ENCODE measurements around the gene CADM2.
"Not testable (repeated sequence)": the region's sequence is repeated elsewhere in the genome, so short reads cannot be mapped to it uniquely, and the experiment has no call there.

The CADM2 gene

DNA sequence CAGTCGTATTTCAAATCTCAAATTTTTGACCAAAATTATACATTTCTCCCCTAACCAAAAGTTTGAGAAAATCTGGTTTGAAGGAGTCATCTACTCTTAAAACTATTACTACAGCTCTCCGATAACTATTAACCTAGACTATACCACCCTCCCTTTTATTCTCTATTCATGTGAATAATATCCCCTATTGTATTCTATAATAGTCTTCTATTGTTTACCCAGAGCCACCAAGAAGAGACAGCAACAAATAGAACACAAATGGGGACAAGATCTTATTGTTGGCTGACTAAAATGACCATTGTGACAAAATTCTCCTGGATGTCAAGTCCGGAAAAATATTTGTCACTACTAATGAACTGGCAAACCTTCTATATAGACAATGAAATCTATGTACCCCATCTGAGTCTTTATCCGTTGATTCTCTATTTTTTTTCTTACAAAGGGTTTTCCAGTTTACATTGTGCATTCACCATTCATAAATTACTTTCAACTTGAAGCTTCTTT lies 618.0 kb downstream of the CADM2 start:
- no peak for DNase-seq

DNA sequence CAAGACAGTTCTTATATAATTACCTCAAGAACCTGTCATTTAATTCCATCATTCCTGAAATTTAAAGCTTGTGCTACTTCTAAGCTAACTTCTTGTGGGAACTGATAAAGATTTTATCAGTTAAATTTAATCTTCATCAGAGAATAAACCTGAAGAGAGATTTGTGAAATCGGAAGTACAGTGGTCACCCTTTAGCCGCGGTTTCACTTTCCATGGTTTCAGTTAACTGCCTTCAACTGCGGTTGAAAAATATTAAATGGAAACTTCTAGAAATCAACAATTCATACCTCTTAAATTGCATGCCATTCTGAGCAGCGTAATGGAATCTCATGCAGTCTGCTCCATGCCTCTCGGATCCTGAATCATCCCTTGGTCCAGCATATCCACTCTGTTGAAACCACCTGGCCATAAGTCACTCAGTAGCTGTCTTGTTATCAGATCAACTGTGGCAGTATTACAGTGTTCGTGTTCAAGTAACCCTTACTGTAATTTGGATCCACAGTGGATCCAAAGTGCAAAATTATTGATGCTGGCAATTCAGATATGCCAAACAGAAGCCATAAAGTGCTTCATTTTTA lies 626.1 kb downstream of the CADM2 start:
- no peak for DNase-seq

DNA sequence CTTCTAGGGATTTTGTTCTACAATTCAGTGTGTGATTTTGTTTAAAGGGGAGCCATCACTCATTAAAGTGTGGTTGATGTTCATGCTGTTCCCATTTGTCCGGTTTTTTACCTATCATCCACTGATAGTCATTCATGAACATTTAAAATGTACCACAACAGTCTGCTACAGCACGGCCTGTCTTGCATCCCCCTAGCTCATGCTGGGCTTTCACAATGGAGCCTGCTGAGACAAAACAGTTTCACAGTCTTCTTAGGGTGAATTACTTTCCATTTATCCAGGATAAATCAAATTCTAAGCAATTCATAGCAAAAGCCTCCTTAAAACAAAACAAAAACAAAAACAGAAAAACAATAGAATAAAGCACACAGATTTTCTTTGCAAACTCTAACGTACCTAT lies 627.2 kb downstream of the CADM2 start:
- DNase-seq: no peak

DNA sequence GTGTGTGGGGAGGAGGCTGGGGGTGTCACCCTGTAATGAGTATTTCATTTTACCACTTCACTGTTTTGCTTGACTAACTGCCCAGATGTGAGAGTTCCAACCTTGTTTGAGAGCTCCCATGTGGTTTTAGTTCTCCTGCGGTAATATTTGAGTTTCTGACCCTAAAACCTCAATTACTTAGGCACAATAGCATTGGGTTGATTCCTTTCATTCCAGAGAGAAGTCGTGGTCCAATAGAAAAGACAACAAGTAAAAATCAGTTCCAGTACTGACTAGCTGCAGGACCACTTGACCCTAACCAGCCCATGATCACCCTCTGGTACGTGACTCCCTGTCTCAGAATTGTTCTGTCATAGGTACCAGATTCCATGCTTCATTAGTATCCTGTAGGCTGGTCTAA lies 630.4 kb downstream of the CADM2 start:
- no peak for DNase-seq

DNA sequence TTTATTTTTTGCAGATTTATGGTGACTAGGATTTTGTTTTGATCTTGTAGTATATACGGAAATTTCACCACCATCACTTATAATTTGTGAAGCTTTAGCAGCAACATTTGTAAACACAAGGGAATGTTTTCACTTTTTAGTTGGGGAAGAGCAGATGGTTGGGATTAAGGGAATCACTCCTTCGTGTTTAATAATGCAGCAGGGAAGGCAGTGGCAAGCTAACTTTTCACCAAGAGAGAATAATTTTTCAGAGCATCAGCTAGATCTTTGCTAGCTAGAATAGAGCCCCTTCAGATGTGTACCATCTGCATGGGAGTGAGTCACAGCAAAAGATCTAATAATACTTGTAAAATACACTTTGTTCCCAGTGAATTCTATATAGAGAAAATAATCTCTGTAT lies 632.7 kb downstream of the CADM2 start:
- DNase-seq: no peak

DNA sequence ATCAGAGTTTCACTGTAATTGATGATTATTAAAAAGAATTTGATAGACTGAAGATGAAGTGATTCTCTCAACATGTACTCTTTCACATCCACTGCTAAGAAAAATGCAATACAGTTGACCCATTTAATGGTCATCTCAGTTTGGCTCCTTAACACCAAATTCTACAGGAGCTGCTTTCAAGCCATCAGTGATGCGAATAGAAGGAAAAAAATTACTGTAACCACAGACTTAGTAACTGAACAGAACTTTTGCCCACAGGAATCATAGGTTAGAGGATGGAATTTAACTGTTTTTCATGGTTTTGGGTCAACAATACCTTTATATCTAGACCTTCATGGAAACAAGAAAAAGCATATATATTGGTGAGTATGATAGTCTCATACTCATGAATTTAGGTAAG lies 633.5 kb downstream of the CADM2 start:
- DNase-seq: no peak

DNA sequence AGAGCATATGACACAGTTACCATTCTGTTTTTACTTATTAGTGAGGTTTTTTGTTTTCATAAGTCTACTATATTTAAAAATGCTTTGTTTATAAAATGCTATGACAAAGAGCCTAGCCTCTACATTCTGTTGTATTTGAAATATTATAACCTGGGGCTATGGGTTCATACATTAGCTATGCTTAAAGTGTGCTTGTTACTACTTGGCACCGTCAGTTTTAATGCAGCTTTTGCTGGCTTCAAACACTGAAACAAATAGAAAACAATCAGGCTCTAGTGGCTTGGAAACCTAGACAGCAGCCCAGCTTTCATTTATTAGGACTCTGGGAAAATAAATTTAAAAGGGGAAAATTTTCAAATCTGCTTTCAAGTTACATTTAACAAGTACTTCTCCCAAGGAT lies 635.9 kb downstream of the CADM2 start:
- no peak for DNase-seq

DNA sequence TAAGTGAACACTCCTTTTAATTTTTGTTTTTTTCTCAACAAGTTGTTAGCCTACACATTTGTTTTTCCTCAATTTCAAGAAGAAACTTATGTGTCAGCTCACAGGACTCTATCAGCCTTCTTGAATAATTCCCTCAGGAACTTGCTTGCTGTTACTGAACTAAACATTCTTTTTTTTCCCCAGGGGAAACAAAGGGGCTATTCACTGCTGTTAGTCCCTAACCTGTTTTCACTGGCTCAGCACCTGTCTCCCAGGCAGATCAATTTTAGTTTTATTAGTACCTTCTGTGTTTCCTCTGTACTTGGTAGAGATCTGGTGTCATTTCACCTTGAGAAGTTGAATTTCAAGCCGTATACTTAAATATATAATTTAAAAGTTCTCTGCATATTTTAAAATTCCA lies 644.6 kb downstream of the CADM2 start:
- no peak for DNase-seq

DNA sequence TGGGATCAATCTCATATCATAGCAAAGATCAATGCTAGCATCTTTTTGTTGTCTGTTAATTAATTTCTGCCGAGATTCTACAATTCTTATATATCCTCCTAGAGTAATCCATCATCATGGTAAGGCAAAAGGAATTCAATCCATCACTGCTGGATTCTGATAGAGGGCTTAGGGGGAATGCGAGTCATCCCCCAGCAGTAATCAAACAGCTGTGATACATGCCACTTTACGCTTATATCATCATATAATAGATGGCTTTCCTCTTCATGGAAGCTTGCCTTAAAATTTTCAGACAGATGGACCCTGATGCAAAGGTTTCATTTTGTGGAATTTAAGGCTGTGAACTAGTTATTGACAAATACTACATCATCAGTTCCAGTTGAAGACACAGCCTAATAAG lies 645.9 kb downstream of the CADM2 start:
- DNase-seq: no peak

DNA sequence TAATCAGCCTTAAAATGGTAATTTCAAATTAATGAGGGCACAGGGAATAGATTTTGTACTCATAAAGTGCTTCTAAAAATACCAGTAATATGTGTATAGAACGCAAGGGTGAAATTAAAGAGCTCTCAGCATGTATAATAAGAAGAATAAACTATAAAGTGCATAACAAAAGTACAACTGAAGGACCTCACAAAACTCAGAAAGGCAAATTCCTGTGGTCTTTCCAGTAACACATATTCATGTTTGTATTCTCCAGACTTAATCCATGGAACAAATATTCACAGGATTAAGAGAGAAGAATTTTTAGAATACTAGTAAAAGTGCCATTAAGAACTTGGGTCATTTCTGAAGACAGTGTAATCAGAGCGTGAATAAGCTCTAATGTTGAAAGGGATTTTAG lies 646.3 kb downstream of the CADM2 start:
- DNase-seq: no peak

DNA sequence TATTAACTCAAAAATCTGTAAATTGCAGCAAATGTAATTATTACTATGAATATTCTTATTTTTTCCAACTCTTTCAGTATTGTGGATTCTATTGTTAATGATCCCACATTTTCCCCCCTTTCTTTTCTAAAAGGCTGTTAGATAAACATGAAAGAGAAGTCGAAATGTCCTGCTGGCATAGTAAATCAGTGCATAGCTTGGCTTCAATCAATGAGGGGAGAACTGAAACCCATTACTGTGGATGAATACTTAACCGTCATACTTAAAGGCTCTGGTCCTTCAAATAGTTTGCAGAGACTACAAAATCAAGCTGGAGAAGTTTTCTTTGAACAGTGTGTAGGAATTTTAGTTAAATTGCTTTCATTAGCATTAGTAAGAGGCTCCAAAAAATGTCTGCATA lies 667.9 kb downstream of the CADM2 start:
- DNase-seq: no peak

DNA sequence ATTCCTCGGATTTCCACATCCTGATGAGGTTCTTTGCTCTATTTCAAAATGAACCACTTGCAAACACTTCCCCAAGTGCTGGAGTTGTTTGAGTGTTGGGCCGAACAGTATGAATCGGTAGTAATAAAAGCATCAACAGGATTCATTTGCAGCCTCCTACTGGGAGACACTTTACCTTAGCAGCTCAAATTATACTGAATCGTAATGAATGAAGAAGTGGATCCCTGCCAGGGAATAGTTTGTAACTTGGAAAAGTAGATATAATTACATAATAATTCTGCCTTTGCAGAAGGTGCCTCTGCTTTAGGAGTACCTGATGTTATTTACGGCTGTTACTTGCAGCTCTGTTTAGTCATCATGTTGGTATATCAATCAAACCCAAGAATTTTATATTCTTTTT lies 669.1 kb downstream of the CADM2 start:
- DNase-seq: no peak

DNA sequence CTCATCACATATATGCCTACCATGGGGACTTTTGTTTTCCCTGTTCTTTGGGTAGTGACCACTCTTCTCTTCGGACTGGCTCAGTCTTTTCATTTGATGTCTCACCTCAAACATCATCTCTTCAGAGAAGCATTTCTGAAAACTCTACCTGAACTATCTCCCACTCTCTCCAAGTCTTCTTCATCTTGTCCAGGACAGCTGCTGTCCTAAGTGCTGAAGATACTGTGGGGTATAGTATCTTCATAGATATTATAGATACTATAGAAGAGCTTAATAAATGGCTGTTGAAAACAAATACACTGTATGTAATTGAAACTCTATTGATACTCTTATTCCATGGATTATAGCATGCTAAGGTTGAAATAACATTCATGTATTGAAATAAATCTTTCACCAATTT lies 672.3 kb downstream of the CADM2 start:
- no peak for DNase-seq

DNA sequence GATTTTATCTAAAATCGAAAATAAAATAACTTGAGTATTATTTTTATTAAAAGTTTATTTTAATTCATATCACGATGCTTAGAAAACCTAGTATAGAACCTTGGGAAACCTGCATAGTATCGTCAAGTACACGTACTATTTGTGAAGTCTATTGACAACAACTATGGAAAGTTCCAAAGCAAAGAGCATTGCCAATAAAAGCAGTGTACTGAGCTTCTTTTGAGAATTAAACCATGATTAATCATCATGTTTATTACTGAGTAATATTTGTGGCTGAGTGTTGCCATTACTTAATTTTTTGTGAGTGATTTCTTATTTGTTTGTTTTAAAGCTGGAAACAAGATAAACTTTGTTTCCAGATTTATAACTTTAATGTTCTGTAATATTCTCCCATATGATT lies 674.1 kb downstream of the CADM2 start:
- DNase-seq: no peak

DNA sequence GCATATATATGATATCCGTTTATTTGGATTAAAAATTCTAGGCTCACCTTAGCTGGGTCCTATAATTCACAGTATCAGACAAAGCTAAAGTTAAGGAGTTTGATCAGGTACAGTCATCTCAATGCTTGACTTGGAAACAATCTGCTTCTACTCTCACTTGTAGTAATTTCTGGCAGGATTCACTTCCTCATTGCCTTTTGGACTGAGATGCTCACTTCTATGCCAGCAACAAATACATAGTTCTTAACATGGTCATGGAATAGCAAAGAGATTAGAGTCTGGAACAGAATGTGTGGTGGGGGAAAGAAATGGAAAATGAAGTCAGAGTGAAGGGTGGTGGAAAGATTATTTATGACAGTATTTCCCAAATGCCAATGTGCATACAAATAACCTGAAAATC lies 693.6 kb downstream of the CADM2 start:
- DNase-seq: no peak

DNA sequence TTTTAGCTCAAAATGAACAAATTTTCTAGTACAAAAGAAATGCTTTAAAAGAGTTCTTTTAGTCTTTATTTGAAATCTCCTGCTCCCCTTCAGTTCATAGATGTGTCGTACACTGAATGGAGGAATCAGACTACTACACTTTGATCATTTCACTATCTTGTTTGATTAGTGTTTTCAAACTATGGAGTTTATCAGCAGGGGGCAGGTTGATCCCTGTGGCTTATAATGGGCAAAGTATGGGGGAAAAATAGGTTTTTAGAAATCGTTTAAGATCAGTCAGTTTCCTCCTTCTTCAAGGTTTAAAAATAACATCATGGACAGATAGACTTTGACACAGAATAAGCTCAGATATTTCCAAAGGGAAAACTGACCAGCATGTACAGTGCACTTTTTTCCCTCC lies 701.7 kb downstream of the CADM2 start:
- no peak for DNase-seq

DNA sequence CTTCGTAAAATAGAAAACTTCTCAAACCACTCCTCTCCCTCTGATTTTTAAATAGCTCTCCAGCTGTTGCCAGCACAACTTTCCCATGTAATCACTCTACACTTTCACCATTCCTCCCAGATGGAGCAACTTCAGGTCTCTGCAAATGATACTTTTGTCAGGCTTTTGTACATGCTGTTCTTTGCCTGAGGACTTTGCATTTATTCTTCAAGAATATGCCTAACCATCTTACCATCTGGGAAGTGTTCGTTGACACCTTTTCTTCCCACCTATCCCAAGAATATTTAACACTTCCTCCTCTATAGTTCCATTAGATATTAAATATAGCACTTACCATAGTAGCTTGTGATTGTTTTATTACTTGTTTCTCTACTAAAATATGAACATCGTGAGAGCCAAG lies 703.7 kb downstream of the CADM2 start:
- DNase-seq: no peak

DNA sequence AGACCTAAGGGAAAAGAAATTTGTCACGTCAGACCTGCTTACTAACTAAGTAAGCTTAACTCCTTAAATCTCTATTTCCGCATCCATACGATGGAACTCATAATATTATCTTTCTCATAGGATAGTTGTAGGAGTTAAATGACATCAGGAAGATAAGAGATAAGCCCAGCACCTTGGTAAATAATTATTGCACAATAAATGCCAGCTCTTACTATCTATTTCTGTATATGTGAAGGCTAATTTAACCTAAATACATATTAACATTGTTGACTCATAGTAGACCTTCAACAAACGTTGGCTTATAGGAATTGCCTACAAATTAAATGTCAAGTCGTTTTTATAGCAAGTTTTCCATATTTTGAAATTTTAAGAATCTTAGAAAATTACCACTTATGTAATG lies 709.0 kb downstream of the CADM2 start:
- DNase-seq: no peak

DNA sequence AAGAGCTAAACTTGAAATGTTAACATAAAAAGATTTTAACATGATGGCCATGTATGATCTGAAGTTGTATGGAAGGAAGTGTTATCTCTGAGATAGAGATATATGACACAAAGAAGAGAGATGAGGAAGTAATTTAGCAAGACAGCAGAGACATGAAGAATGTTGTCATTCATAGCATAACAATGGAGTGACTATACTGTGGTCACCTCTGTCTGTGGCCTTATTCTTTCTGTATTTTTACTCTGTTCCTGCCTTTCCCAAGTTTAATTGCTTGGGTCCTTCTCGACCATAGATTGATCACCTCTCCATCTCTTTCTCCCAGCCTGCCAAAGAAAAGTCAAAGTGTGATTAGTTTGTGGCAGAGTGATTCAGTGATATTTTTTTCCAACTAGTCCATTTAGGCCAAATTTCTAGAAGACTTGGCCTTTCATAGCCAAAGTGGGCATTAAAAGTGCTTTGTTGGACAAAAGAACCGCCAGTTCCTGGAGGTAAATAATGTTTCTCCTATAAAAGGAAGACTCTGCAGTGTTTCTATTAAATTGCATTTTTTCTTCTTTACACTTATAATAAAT lies 711.9 kb downstream of the CADM2 start:
- no peak for DNase-seq

DNA sequence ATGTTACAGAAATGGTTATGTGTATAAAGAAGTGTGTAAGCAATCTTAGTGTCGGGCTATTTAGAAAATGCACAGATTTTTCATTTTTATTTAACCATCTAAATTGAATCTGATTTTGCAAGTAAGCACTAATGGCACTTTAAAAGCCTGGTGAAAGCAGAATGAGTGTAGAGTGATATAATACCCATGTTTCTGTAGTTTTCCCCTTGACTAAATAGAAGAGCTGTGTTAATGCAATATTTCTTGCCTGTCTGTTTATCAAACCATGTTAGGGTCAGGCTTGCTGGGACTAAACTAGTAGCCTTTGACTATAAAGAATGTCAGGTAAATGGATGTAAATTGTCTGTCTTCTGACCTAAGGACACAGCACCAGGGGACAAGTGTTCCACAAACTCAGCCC lies 714.0 kb downstream of the CADM2 start:
- no peak for DNase-seq

DNA sequence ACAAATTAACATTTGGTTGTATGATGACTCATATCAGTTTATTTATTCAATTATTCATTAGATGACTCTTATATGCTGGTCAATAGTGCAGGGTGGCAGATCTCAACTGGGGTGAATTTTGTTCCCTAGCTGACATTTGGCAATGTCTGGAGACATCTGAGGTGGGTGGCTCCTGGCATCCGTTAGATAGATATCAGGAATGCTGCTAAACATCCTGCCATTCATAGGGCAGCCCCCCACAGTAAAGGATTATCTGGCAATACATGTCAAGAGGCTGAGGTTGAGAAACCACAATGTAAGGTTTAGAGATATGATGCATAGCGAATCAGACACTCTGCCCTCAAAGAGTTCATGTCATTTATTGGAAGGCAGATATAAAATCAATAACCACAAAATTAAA lies 719.9 kb downstream of the CADM2 start:
- no peak for DNase-seq

DNA sequence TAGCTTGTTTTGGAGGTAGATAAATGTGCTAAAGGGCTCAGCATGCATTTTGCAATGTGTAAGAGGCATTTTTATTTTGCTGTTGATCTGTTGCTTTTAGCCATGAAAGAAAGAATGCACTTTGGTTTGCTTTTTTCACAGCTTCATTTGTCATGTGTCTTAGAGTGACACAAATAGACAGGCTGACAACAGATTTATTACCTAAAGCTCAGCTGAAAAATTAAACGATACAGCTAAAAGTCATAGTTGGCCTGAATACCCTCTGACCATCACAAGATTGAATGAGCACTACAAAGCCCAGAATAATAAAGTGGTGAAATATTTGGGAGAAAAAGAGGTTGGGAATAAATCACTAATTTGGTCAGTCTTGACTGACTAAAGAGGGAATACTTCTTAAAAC lies 723.1 kb downstream of the CADM2 start:
- no peak for DNase-seq

DNA sequence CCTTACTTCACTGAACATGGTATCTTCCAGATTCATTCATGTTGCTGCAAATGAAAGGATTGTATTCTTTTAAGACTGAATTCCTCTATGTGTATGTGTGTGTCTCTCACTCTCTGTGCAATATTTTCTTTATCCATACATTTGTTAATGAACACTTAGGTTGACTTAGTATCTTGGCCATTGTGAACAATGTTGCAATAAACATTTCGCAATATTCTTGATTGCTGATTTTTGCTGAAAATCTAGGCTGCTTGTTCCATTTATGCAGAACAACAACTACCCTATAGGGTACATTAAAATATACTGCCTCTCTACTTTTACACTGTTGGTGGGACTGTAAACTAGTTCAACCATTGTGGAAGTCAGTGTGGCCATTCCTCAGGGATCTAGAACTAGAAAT lies 732.4 kb downstream of the CADM2 start:
- no peak for DNase-seq

DNA sequence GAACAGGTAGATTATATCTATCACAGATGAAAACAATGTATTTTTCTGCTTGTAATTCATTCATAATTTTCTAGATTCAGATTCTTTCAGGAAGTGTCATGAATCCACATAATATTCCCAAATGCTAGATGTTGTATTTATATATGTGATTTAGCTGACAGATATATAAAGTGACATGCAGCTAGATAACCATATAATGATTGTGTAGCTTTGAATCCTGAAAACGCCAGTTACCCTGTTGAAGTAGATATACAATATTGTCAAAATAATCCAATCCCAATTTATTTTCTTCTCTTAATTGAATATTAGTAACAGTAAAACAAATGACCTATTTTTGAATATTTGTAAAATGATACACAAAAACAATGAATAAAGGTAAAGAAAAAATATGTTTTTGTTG lies 738.4 kb downstream of the CADM2 start:
- DNase-seq: no peak

DNA sequence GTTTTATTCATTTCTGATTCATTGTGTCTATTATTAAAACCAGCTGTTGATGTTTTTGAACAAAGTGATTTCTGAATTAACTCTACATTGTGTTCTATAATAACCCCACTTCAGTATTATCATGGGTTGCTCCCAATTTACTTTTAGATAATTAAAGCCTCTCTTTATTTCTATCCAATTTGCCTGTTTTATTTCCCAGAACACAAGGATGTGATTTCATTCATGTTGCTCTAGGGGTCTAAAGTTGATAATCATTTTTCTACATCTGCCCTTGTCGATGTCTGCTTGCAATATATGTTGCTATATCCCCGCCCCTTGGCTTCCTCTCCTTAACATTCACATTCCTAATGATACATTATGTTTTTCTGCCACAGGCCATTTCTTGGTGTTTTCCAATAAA lies 747.3 kb downstream of the CADM2 start:
- no peak for DNase-seq

DNA sequence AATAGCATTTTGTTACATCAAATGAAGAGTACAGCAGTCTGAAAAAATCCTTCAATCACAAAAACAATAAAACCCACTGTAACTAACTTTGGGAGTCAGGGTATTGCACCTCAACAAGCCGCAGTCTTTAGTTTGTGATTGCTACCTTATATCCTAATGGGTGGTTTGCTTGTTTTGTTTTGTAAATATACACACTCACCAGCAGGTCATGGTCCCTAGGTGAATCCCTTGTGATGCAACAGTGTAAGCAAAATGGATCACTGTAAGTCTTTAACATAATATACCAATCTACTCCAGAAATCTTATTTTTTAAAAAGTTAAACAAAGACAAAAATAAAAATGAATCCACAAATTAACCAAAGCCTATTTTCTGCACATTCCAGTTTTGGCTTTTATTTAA lies 749.5 kb downstream of the CADM2 start:
- not testable (repeated sequence) for DNase-seq

All from NCI-H510A (cell line).